Epithelial cell of proximal tubule (primary cell): ENCODE measurements around the gene KRT6A. TPM values are rescaled to one million over a fixed set of nuclear protein-coding genes. Genes with fewer than 3 reads are reported as not detected.

Experiments used
- DNase-seq: peaks from one replicate; pipeline ENCODE4 v3.0.0-alpha.2; 2011; ENCODE audit warnings: low read depth
- H3K4me3 ChIP-seq: 2 replicates; pipeline ENCODE4 v1.5.1; 2011; ENCODE audit warnings: low read depth, mild to moderate bottlenecking, low read length
- CTCF ChIP-seq: conservative IDR thresholded peaks from 2 replicates; pipeline ENCODE4 v1.5.1; 2012; ENCODE audit warnings: low read depth, mild to moderate bottlenecking, low read length
- total RNA-seq: library from RNA; depleted of rRNA; stranded (reverse); fragments of >200 nt; gene quantifications from 2 replicates; pipeline ENCODE4 v1.2.3, GENCODE V29; 2015

The KRT6A gene
- total RNA-seq, 1 donor from 2014 or later: not detected

- TF ChIP-seq CTCF: no peak
- H3K4me3 ChIP-seq: no peak overlapping the region
- no peak for DNase-seq
These were observed 46.6 kb downstream of the KRT6A start for GRCh38 chr12:52446367-52447045.

DNA sequence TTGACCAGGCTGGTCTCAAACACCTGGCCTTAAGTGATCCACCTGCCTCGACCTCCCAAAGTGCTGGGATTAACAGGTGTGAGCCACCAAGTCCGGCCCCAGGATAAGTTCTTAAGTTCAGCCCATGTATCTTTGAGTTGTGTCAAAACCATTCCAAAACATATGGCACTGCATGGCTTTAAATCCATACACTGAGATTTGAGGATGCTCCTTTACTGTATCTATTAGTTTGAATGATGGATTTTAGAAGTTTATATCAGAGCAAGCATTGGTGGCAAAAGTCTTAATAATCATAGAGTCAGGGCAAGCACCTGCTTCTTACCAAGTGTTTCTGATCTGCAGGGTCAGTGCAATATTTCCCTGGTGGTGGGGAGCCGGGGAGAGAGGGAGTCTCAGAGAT is 47.2 kb downstream of the KRT6A start:
- no peak overlapping the region for H3K4me3 ChIP-seq
- DNase-seq: no peak
- TF ChIP-seq CTCF: no peak

- no peak overlapping the region for H3K4me3 ChIP-seq
- DNase-seq: no peak
- TF ChIP-seq CTCF: no peak
These were observed 48.1 kb downstream of the KRT6A start for GRCh38 chr12:52444647-52445595.

DNA sequence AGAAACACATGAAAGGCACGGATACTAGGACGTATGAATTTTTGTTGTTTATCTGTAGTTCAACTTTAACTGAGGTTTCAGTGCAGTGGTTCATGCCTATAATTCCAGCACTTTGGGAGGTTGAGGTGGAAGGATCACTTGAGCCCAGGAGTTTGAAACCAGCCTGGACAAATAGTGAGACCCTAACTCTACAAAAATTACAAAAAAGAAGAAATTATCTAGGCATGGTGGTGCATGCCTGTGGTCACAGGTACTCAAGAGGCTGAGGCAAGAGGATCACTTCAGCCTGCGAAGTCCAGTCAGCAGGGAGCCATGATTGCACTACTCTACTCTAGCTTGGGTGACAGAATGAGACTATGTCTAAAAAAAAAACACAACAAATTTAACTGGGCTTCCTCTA is 49.1 kb downstream of the KRT6A start:
- H3K4me3 ChIP-seq: no peak overlapping the region
- DNase-seq: no peak
- TF ChIP-seq CTCF: no peak

- peak; percentile 40 for TF ChIP-seq CTCF
- H3K4me3 ChIP-seq: no peak overlapping the region
- peak; percentile 89 for DNase-seq
These were observed 50.4 kb downstream of the KRT6A start for GRCh38 chr12:52442600-52443061.

DNA sequence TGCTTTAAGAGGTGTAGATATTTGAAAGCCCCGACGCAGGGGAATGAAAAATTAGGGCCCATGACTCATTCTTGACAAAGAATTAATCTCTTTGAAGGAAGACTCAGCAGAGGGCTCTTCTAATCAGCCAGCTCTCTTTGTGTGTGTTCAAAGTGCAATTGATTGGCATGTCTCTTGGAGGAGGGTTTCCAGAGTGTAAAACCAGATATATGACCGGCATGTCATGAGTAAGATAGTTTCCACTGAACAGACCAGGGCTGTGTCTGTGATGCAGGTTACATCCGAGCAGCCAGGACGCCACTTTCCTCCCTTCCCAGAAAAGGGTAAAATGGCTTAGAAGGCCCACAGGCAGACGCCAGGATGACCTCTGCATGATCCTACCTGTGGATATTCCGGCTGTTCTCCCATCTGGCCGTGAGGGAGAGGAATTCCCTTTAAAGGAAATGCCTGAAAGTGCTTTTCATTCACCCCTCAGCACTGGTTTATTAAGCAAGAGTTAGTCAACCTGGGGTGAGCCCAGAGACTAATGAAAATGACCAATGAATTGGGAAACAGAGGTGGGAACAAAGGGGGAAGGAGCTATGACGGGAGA is 51.6 kb downstream of the KRT6A start:
- DNase-seq: peak; percentile 56
- TF ChIP-seq CTCF: peak; percentile 4
- H3K4me3 ChIP-seq: no peak overlapping the region
